GM04504 (cell line): Measurements from ENCODE around the gene NAT10.
A peak's percentile ranks its signal among the peaks of the same experiment; 100 is the strongest.
"Not testable (repeated sequence)": the region's sequence is repeated elsewhere in the genome, so short reads cannot be mapped to it uniquely, and the experiment has no call there.

Experiments
- DNase-seq: peaks from one replicate; pipeline ENCODE4 v3.0.0-alpha.2; 2012; ENCODE audit warnings: low read depth

NAT10 gene

GRCh38 chr11:34105079-34105956 lies at the start of gene NAT10:
TSS of gene NAT10 (plus strand) at chr11:34105629. CDS start at chr11:34108226, 2,597 bp downstream.
- DNase-seq: peak; percentile 98

GRCh38 chr11:34056672-34057071 lies 48.8 kb upstream of the NAT10 start:
- no peak for DNase-seq

GRCh38 chr11:34063061-34063795 lies 42.2 kb upstream of the NAT10 start:
- no peak for DNase-seq

- DNase-seq: no peak
Measured at GRCh38 chr11:34064291-34064690, 41.1 kb upstream of the NAT10 start.

- no peak for DNase-seq
Measured at GRCh38 chr11:34065505-34066203, 39.8 kb upstream of the NAT10 start.

GRCh38 chr11:34066766-34067165 lies 38.7 kb upstream of the NAT10 start:
- not testable (repeated sequence) for DNase-seq

GRCh38 chr11:34067383-34068065 lies 37.9 kb upstream of the NAT10 start:
- no peak for DNase-seq

GRCh38 chr11:34068111-34068510 lies 37.3 kb upstream of the NAT10 start:
- DNase-seq: no peak

- not testable (repeated sequence) for DNase-seq
Measured at GRCh38 chr11:34071306-34071705, 34.1 kb upstream of the NAT10 start.

GRCh38 chr11:34072041-34072440 lies 33.4 kb upstream of the NAT10 start:
- DNase-seq: no peak

- DNase-seq: no peak
Measured at GRCh38 chr11:34072832-34073231, 32.6 kb upstream of the NAT10 start.

- no peak for DNase-seq
Measured at GRCh38 chr11:34074391-34074790, 31.0 kb upstream of the NAT10 start.

- peak; percentile 40 for DNase-seq
Measured at GRCh38 chr11:34075178-34075820, 30.1 kb upstream of the NAT10 start.

GRCh38 chr11:34080609-34081008 lies 24.8 kb upstream of the NAT10 start:
- no peak for DNase-seq

- DNase-seq: no peak
Measured at GRCh38 chr11:34084637-34085036, 20.8 kb upstream of the NAT10 start.

GRCh38 chr11:34086554-34087283 lies 18.7 kb upstream of the NAT10 start:
- no peak for DNase-seq

- no peak for DNase-seq
Measured at GRCh38 chr11:34091825-34092224, 13.6 kb upstream of the NAT10 start.

- DNase-seq: not testable (repeated sequence)
Measured at GRCh38 chr11:34094900-34095299, 10.5 kb upstream of the NAT10 start.

GRCh38 chr11:34098813-34099212 lies 6.6 kb upstream of the NAT10 start:
- DNase-seq: no peak

GRCh38 chr11:34104680-34105078 lies 750 bp upstream of the NAT10 start:
- no peak for DNase-seq
